Mammary epithelial cell (primary cell): ENCODE results near the gene NUMB.

Experiments
- EZH2 ChIP-seq: IDR thresholded peaks from 2 replicates; pipeline ENCODE4 v1.6.1; 2012; ENCODE audit warnings: low read length, inconsistent platforms, borderline replicate concordance
- TF ChIP-seq, protein P1 (sequence below), 2 donors: IDR thresholded peaks in 1 of 2; conservative IDR thresholded peaks in 1 of 2; 2 replicates each; pipeline ENCODE4 v1.5.1; 2011 to 2012; ENCODE audit warnings: inconsistent platforms in 2 of 2, low read length in 2 of 2, mild to moderate bottlenecking in 2 of 2, control low read depth in 1 of 2, low read depth in 1 of 2; ENCODE audit not compliant: insufficient read depth in 1 of 2; ENCODE audit errors: extremely low read depth in 1 of 2

DNA sequence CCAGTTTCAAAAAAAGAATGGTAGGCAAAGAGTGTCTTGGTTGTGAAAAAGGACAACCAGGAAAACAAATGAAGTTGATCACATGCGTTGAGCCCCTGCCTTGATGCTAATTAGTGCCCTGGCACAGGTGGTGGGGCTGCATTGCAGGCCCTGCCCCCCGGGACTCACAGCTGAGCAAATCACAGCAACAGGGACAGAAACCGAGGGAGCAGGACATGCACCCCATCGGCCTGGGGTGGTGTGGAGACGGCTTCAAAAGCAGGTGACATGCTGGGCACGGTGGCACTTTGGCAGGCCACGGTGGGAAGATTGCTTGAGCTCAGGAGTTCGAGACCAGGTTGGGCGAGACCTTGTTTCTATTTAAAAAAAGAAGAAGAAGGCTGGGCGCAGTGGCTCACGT, 222.2 kb downstream of the NUMB start:
- TF ChIP-seq, protein P1, sequence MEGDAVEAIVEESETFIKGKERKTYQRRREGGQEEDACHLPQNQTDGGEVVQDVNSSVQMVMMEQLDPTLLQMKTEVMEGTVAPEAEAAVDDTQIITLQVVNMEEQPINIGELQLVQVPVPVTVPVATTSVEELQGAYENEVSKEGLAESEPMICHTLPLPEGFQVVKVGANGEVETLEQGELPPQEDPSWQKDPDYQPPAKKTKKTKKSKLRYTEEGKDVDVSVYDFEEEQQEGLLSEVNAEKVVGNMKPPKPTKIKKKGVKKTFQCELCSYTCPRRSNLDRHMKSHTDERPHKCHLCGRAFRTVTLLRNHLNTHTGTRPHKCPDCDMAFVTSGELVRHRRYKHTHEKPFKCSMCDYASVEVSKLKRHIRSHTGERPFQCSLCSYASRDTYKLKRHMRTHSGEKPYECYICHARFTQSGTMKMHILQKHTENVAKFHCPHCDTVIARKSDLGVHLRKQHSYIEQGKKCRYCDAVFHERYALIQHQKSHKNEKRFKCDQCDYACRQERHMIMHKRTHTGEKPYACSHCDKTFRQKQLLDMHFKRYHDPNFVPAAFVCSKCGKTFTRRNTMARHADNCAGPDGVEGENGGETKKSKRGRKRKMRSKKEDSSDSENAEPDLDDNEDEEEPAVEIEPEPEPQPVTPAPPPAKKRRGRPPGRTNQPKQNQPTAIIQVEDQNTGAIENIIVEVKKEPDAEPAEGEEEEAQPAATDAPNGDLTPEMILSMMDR (conservative IDR thresholded peaks at IDR 0.05 in 1 of 2, IDR thresholded peaks at IDR 0.05 in 1 of 2; ENCODE audit: extremely low read depth in 1 of 2, insufficient read depth in 1 of 2, low read depth in 1 of 2, low read length in 2 of 2): no peak
- TF ChIP-seq EZH2: no peak
